ENCODE results near the gene MBD3L2. TPM values are rescaled to one million over a fixed set of nuclear protein-coding genes. Genes with fewer than 3 reads are reported as not detected.
"Not testable (repeated sequence)": the region's sequence is repeated elsewhere in the genome, so short reads cannot be mapped to it uniquely, and the experiment has no call there.

Gene MBD3L2
- total RNA-seq, 1 donor from 2014 or later, result not detected

DNA sequence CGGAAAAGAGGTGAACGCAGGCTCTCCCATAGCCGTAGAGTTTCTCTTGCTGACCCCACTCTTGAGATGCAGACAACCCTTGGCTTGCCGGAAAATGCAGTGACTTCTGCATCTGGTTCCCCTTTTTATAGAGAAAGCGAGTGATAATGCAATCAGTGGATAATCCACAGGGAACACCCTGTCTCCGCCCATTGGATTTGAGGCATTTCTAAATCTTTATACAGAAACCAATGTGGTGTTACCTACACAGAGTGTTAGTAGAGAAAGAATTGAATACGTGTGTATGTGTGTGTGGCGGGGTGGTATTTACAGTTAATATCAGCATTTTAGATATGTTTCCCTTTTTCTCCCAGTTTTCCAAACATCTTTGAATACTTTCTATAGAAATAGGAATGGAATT is 9.5 kb downstream of the MBD3L2 start, which contains the start of gene MBD3L3:
Gene MBD3L3 (minus strand): TSS at position 101 of the 400 bp plus-strand sequence. CDS start 71 bp downstream, at position 30.
- H3K4me3 ChIP-seq; H3K36me3 ChIP-seq; H3K27me3 Mint-ChIP-seq (ENCODE audit: insufficient read depth, low read depth); H3K27me3 ChIP-seq; H3K9me3 ChIP-seq (ENCODE audit: low read depth); H3K9me3 Mint-ChIP-seq; H3K36me3 Mint-ChIP-seq; DNase-seq (ENCODE audit: low spot score); H3K27ac ChIP-seq; H3K4me1 Mint-ChIP-seq; H3K4me1 ChIP-seq; H3K4me2 ChIP-seq; H3K4me3 Mint-ChIP-seq; H2AFZ ChIP-seq (replicated peaks); H4K20me1 ChIP-seq (ENCODE audit: low read depth); H3K27ac Mint-ChIP-seq; H3K79me2 ChIP-seq (ENCODE audit: low read depth); H3K9ac ChIP-seq: not testable (repeated sequence)
- H3F3A ChIP-seq (ENCODE audit: low read depth), result peaks cover 12% of the 10 kb centered on the region

DNA sequence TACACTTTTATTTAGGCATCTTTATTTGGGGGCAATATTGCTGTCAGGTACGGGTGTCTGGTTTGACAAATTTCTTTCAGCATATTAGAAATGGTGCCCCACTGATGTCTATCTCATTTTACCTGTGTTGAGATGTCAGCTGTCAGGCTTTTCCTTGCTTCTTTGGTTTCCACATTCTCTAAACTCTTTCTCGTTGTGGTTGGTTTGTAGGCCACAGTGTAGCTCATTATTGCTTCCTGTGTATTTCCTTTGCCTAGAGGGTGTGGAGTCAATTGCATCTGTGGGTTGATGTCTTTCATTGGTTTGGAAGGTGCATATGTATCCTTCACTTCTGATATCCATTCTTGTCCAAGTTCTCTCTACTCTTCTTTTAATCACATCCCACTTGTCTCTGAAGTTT is 10.9 kb downstream of the MBD3L2 start:
- not testable (repeated sequence) for DNase-seq (ENCODE audit: low spot score); H3K27ac Mint-ChIP-seq; H3K36me3 Mint-ChIP-seq; H3K9me3 ChIP-seq (ENCODE audit: low read depth); H3K4me3 Mint-ChIP-seq; H4K20me1 ChIP-seq (ENCODE audit: low read depth); H3K79me2 ChIP-seq (ENCODE audit: low read depth); H3K4me1 ChIP-seq; H3K9ac ChIP-seq; H3K4me2 ChIP-seq; H3K36me3 ChIP-seq; H3K4me3 ChIP-seq; H3K27me3 Mint-ChIP-seq (ENCODE audit: insufficient read depth, low read depth); H3K27me3 ChIP-seq; H2AFZ ChIP-seq (replicated peaks); H3K27ac ChIP-seq; H3K4me1 Mint-ChIP-seq; H3K9me3 Mint-ChIP-seq
- peaks cover 11% of the 10 kb centered on the region for H3F3A ChIP-seq (ENCODE audit: low read depth)

DNA sequence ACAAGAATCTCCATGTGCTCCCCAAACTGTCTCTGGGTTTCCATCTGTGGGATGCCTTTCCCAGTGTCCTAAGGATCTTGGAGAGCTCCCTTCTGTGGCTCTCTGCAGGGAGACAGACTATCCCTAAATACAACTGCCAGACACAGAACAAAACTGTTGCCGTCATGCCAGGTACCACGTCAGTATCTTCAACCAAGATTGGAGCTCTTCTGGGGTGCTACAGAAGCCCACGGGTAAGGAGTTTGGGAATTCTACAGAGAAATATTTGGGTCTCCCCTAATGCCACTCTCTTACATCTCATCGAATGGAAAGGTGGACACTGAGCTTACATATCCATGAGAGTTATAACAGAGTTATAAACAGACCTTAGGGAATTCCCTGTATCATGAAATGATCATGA is 14.2 kb downstream of the MBD3L2 start:
- no peaks in the 10 kb centered on the region for H3K4me1 ChIP-seq
- H3K27ac ChIP-seq, result no peak overlapping the region
- no peak overlapping the region for H2AFZ ChIP-seq (replicated peaks)
- peaks cover 4% of the 10 kb centered on the region for H3K9me3 ChIP-seq (ENCODE audit: low read depth)
- DNase-seq (ENCODE audit: low spot score), result peak; percentile 7
- peaks cover 5% of the 10 kb centered on the region for H3K27me3 Mint-ChIP-seq (ENCODE audit: insufficient read depth, low read depth)
- peaks cover 5% of the 10 kb centered on the region for H3K9me3 Mint-ChIP-seq
- no peaks in the 10 kb centered on the region for H3K4me1 Mint-ChIP-seq
- H3K9ac ChIP-seq, result no peak overlapping the region
- H3K79me2 ChIP-seq (ENCODE audit: low read depth), result no peaks in the 10 kb centered on the region
- H3K36me3 Mint-ChIP-seq, result no peaks in the 10 kb centered on the region
- TF ChIP-seq EZH2 (IDR thresholded peaks at IDR 0.05), result no peak
- no peak for TF ChIP-seq EZH2phosphoT487 (IDR thresholded peaks at IDR 0.05)
- TF ChIP-seq, protein P1, sequence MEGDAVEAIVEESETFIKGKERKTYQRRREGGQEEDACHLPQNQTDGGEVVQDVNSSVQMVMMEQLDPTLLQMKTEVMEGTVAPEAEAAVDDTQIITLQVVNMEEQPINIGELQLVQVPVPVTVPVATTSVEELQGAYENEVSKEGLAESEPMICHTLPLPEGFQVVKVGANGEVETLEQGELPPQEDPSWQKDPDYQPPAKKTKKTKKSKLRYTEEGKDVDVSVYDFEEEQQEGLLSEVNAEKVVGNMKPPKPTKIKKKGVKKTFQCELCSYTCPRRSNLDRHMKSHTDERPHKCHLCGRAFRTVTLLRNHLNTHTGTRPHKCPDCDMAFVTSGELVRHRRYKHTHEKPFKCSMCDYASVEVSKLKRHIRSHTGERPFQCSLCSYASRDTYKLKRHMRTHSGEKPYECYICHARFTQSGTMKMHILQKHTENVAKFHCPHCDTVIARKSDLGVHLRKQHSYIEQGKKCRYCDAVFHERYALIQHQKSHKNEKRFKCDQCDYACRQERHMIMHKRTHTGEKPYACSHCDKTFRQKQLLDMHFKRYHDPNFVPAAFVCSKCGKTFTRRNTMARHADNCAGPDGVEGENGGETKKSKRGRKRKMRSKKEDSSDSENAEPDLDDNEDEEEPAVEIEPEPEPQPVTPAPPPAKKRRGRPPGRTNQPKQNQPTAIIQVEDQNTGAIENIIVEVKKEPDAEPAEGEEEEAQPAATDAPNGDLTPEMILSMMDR (IDR thresholded peaks at IDR 0.05), result no peak
- H3K36me3 ChIP-seq, result no peaks in the 10 kb centered on the region
- H3K27ac Mint-ChIP-seq, result no peak overlapping the region
- H3K27me3 ChIP-seq, result no peaks in the 10 kb centered on the region
- peaks cover 11% of the 10 kb centered on the region for H3F3A ChIP-seq (ENCODE audit: low read depth)
- H3K4me3 ChIP-seq, result no peak overlapping the region
- no peaks in the 10 kb centered on the region for H4K20me1 ChIP-seq (ENCODE audit: low read depth)
- H3K4me3 Mint-ChIP-seq, result no peak overlapping the region
- H3K4me2 ChIP-seq, result no peak overlapping the region

DNA sequence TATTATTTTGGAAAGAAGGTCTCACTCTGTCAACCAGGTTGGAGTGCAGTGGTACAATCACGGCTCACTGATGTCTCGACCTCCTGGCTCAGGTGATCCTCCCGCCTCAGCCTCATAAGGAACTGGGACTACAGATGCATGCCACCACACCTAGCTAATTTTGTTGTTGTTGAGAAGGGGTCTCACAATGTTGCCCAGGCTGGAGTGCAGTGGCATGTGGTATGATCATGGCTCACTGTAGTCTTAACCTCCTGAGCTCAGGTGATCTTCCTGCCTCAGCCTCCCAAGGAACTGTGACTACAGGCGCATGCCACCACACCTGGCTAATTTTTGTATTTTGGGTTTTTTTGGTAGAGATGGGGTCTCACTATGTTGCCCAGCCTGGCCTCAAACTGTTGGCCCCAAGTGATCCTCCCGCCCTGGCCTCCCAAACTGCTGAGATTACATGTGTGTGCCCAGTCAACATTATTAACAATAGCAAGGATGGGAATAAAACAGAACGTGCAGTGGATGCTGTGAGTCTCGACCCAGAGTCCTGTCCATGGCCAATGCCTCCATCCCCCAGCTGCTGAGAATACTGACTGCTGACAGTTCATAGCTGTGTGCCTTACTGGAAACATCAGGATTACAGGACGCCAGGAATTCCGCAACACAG is 14.8 kb downstream of the MBD3L2 start:
- no peak overlapping the region for H3K4me2 ChIP-seq
- peaks cover 5% of the 10 kb centered on the region for H3K9me3 ChIP-seq (ENCODE audit: low read depth)
- Mint-ChIP-seq H3K27me3 (ENCODE audit: insufficient read depth, low read depth) (peaks cover 7% of the 10 kb centered on the region), H3K9me3 (peaks cover 7% of the 10 kb centered on the region), H3K4me3 (no peak overlapping the region), H3K36me3 (no peaks in the 10 kb centered on the region), H3K27ac (no peak overlapping the region), H3K4me1 (peaks cover under 1% of the 10 kb centered on the region)
- no peaks in the 10 kb centered on the region for H3K27me3 ChIP-seq
- peaks cover 11% of the 10 kb centered on the region for H3F3A ChIP-seq (ENCODE audit: low read depth)
- no peaks in the 10 kb centered on the region for H3K36me3 ChIP-seq
- no peak overlapping the region for H3K9ac ChIP-seq
- no peaks in the 10 kb centered on the region for H3K79me2 ChIP-seq (ENCODE audit: low read depth)
- H2AFZ ChIP-seq (replicated peaks), result no peak overlapping the region
- no peak overlapping the region for H3K4me3 ChIP-seq
- no peak for DNase-seq (ENCODE audit: low spot score)
- no peak overlapping the region for H3K27ac ChIP-seq
- TF ChIP-seq EZH2phosphoT487 (IDR thresholded peaks at IDR 0.05), result no peak
- TF ChIP-seq, protein P1 (IDR thresholded peaks at IDR 0.05), result no peak
- no peak for TF ChIP-seq EZH2 (IDR thresholded peaks at IDR 0.05)
- H4K20me1 ChIP-seq (ENCODE audit: low read depth), result no peaks in the 10 kb centered on the region
- H3K4me1 ChIP-seq, result no peaks in the 10 kb centered on the region
